K562 (cell line): ENCODE data around the gene MKNK2. TPM values are rescaled to one million over a fixed set of nuclear protein-coding genes. Genes with fewer than 3 reads are reported as not detected.

Source experiments
- ATF1 ChIP-seq, 2 experiments: fragments of 450-650 bp in 1 of 2; IDR thresholded peaks; 2 replicates each; pipeline ENCODE4 v1.6.1; 2016; ENCODE audit warnings: missing compliant biosample characterization in 1 of 2, missing genetic modification characterization in 1 of 2
- DPF2 ChIP-seq: fragments of 450-650 bp; IDR thresholded peaks from 2 replicates; pipeline ENCODE4 v1.6.1; 2016
- FOXK1 ChIP-seq: sonication (generic); formaldehyde crosslinking; IDR thresholded peaks from 2 replicates; pipeline ENCODE4 v1.8.0; 2022; ENCODE audit warnings: missing genetic modification reagents, mild to moderate bottlenecking, borderline replicate concordance
- HDAC8 ChIP-seq: fragments of 450-650 bp; IDR thresholded peaks from 2 replicates; pipeline ENCODE4 v1.6.1; 2016; ENCODE audit warnings: mild to moderate bottlenecking, missing genetic modification characterization, moderate library complexity, missing compliant biosample characterization
- HES1 ChIP-seq: fragments of 450-650 bp; IDR thresholded peaks from 2 replicates; pipeline ENCODE4 v1.6.1; 2016; ENCODE audit warnings: low read depth, mild to moderate bottlenecking, moderate library complexity
- MXD1 ChIP-seq: fragments of 250-450 bp; sonication (Bioruptor Pico); IDR thresholded peaks from 2 replicates; pipeline ENCODE4 v1.8.0; 2021; ENCODE audit warnings: borderline replicate concordance, mild to moderate bottlenecking, moderate library complexity; ENCODE audit not compliant: poor library complexity, severe bottlenecking
- POLR3G ChIP-seq: IDR thresholded peaks from 2 replicates; pipeline ENCODE4 v1.6.1; 2011; ENCODE audit not compliant: insufficient read length, insufficient replicate concordance; ENCODE audit errors: extremely low read depth
- RNF219 ChIP-seq: fragments of 250-450 bp; sonication (Bioruptor Pico); IDR thresholded peaks from 2 replicates; pipeline ENCODE4 v1.5.0; 2022; ENCODE audit warnings: mild to moderate bottlenecking
- RREB1 ChIP-seq: fragments of 250-450 bp; sonication (Bioruptor Pico); IDR thresholded peaks from 2 replicates; pipeline ENCODE4 v1.4.0; 2020
- SNIP1 ChIP-seq: fragments of 450-650 bp; IDR thresholded peaks from 2 replicates; pipeline ENCODE4 v1.7.1; 2017; ENCODE audit warnings: low read depth, mild to moderate bottlenecking
- SP1 ChIP-seq: sonication (generic); formaldehyde crosslinking; IDR thresholded peaks from 2 replicates; pipeline ENCODE4 v1.8.1; 2022; ENCODE audit warnings: mild to moderate bottlenecking, missing genetic modification reagents
- TRIM24 ChIP-seq, 2 experiments: fragments of 450-650 bp; IDR thresholded peaks; 2 replicates each; pipeline ENCODE4 v1.6.1; 2016
- ZBTB43 ChIP-seq: sonication (generic); formaldehyde crosslinking; IDR thresholded peaks from 2 replicates; pipeline ENCODE4 v1.8.0; 2023; ENCODE audit warnings: mild to moderate bottlenecking, missing genetic modification reagents
- ZNF263 ChIP-seq: sonication (generic); formaldehyde crosslinking; IDR thresholded peaks from 2 replicates; pipeline ENCODE4 v1.8.0; 2022; ENCODE audit warnings: mild to moderate bottlenecking, missing genetic modification reagents, borderline replicate concordance
- polyA plus RNA-seq, 8 experiments: library from polyadenylated mRNA; depleted of rRNA in 4 of 8; stranded (reverse) in 5 of 8; unstranded in 3 of 8; fragments of >200 nt; fragmentation: Nextera tagmentation in 2 of 8; fragmentation: Illumina TruSeq in 1 of 8; extraction: Ambion mirVana in 2 of 8; extraction: Trizol in 1 of 8; gene quantifications; 2 replicates each; pipeline versions ENCODE4 v1.2.1 to v1.2.3, GENCODE V29; 2011 to 2014; ENCODE audit warnings: inconsistent platforms in 1 of 8, missing spikeins in 1 of 8
- total RNA-seq, 7 experiments: library from RNA; depleted of rRNA in 6 of 7; stranded (reverse); fragments of >200 nt in 6 of 7; fragmentation: Illumina TruSeq in 2 of 7; extraction: Trizol in 2 of 7; gene quantifications; 2 replicates each; pipeline versions ENCODE4 v1.2.1 to v1.2.3, GENCODE V29; 2011 to 2021; ENCODE audit warnings: low replicate concordance in 1 of 7

MKNK2 gene
- total and polyA plus RNA-seq, 9 of the 15 experiments (the other 6 are each of a cell fraction or from before 2014, with no cell fraction given) = 5.1 to 191 (median 51.9) TPM

GRCh38 chr19:2055931-2056836 is 5.1 kb upstream of the MKNK2 start (continued):
- TF ChIP-seq ZBTB43 (CRISPR knock-in tag) (no peak), RREB1 (CRISPR knock-in tag) (no peak), POLR3G (no peak), RNF219 (no peak), ZNF263 (peak; percentile 100), SP1 (CRISPR knock-in tag) (no peak), SNIP1 (no peak), HES1 (no peak), HDAC8 (no peak), DPF2 (peak; percentile 71), MXD1 (CRISPR knock-in tag) (no peak), FOXK1 (CRISPR knock-in tag) (no peak), ATF1 (CRISPR knock-in tag; IDR thresholded peaks at IDR 0.05) (no peak), ATF1 (tag; IDR thresholded peaks at IDR 0.05) (0 out of 2 replicates have a peak, but pooled peaks have one; percentile 20), TRIM24 (IDR thresholded peaks at IDR 0.05) (peak; percentile 29 to 37; a peak in 2 of 4 replicates)
